SK-N-SH treated with all-trans-retinoic acid at 6 μM for 48 hours (cell line): ENCODE measurements around the gene NTSR1.

Source experiments
- ATAC-seq: fragments of 200-7000 bp; cut with Tn5 transposase; 3 replicates; pipeline ENCODE4 v1.9.1; 2020; ENCODE audit warnings: mild to moderate bottlenecking, moderate library complexity
- BACH2 ChIP-seq: fragments of 250-450 bp; sonication (Bioruptor Pico); IDR thresholded peaks from 2 replicates; pipeline ENCODE4 v1.9.0; 2021; ENCODE audit warnings: mild to moderate bottlenecking, borderline replicate concordance
- CREB5 ChIP-seq: fragments of 250-450 bp; sonication (Bioruptor Pico); IDR thresholded peaks from 2 replicates; pipeline ENCODE4 v1.5.1; 2020; ENCODE audit warnings: low read depth, mild to moderate bottlenecking, moderate library complexity
- CSDC2 ChIP-seq: fragments of 250-450 bp; sonication (Bioruptor Pico); IDR thresholded peaks from 2 replicates; pipeline ENCODE4 v1.5.0; 2020; ENCODE audit warnings: mild to moderate bottlenecking, moderate library complexity
- GLIS3 ChIP-seq: fragments of 250-450 bp; sonication (Bioruptor Pico); IDR thresholded peaks from 2 replicates; pipeline ENCODE4 v1.5.0; 2020; ENCODE audit warnings: mild to moderate bottlenecking, moderate library complexity
- POU6F1 ChIP-seq: fragments of 250-450 bp; sonication (Bioruptor Pico); IDR thresholded peaks from 2 replicates; pipeline ENCODE4 v1.8.0; 2021; ENCODE audit warnings: low read depth, mild to moderate bottlenecking, moderate library complexity, borderline replicate concordance
- PPARA ChIP-seq: fragments of 250-450 bp; sonication (Bioruptor Pico); IDR thresholded peaks from 2 replicates; pipeline ENCODE4 v1.5.0; 2020; ENCODE audit warnings: mild to moderate bottlenecking, borderline replicate concordance
- SNAI2 ChIP-seq: fragments of 250-450 bp; sonication (Bioruptor Pico); IDR thresholded peaks from 2 replicates; pipeline ENCODE4 v1.5.0; 2020; ENCODE audit warnings: mild to moderate bottlenecking, moderate library complexity
- TCF4 ChIP-seq: fragments of 250-450 bp; sonication (Bioruptor Pico); IDR thresholded peaks from 2 replicates; pipeline ENCODE4 v1.8.0; 2021; ENCODE audit warnings: mild to moderate bottlenecking, moderate library complexity, borderline replicate concordance
- TOX ChIP-seq: fragments of 250-450 bp; sonication (Bioruptor Pico); IDR thresholded peaks from 2 replicates; pipeline ENCODE4 v1.8.0; 2021; ENCODE audit warnings: mild to moderate bottlenecking, moderate library complexity, borderline replicate concordance
- ZFP3 ChIP-seq: fragments of 250-450 bp; sonication (Bioruptor Pico); IDR thresholded peaks from 2 replicates; pipeline ENCODE4 v1.5.0; 2020; ENCODE audit warnings: mild to moderate bottlenecking, moderate library complexity
- ZFP30 ChIP-seq: fragments of 450-650 bp; formaldehyde crosslinking; IDR thresholded peaks from 2 replicates; pipeline ENCODE4 v1.5.0; 2022; ENCODE audit warnings: mild to moderate bottlenecking, moderate library complexity
- ZNF565 ChIP-seq: fragments of 450-650 bp; formaldehyde crosslinking; conservative IDR thresholded peaks from 2 replicates; pipeline ENCODE4 v1.5.0; 2020; ENCODE audit warnings: low read depth, mild to moderate bottlenecking, moderate library complexity
- ZNF70 ChIP-seq: fragments of 450-650 bp; formaldehyde crosslinking; IDR thresholded peaks from 2 replicates; pipeline ENCODE4 v1.5.0; 2020; ENCODE audit warnings: mild to moderate bottlenecking, moderate library complexity
- ZNF8 ChIP-seq: fragments of 450-650 bp; formaldehyde crosslinking; IDR thresholded peaks from 2 replicates; pipeline ENCODE4 v1.5.0; 2020; ENCODE audit warnings: mild to moderate bottlenecking, moderate library complexity
- TF ChIP-seq, protein P1 (sequence below): fragments of 250-450 bp; sonication (Bioruptor Pico); IDR thresholded peaks from 2 replicates; pipeline ENCODE4 v1.5.1; 2021; ENCODE audit warnings: mild to moderate bottlenecking, moderate library complexity
- TF ChIP-seq, protein P2 (sequence below): fragments of 250-450 bp; sonication (Bioruptor Pico); IDR thresholded peaks from 2 replicates; pipeline ENCODE4 v1.5.0; 2020; ENCODE audit warnings: mild to moderate bottlenecking, moderate library complexity
- TF ChIP-seq, protein P3 (sequence below): fragments of 250-450 bp; sonication (Bioruptor Pico); IDR thresholded peaks from 2 replicates; pipeline ENCODE4 v1.8.0; 2020; ENCODE audit warnings: mild to moderate bottlenecking, moderate library complexity, borderline replicate concordance

Gene NTSR1

GRCh38 chr20:62711703-62712101 is 3.1 kb downstream of the NTSR1 start:
- TF ChIP-seq ZFP3 (CRISPR knock-in tag) (no peak), ZNF565 (CRISPR knock-in tag) (no peak), PPARA (CRISPR knock-in tag) (no peak), ZNF70 (CRISPR knock-in tag) (no peak), ZNF8 (no peak), BACH2 (CRISPR knock-in tag) (no peak), TCF4 (CRISPR knock-in tag) (no peak), SNAI2 (CRISPR knock-in tag) (no peak), CSDC2 (CRISPR knock-in tag) (no peak), CREB5 (no peak), ZFP30 (CRISPR knock-in tag) (no peak), POU6F1 (no peak)
- TF ChIP-seq, protein P1, sequence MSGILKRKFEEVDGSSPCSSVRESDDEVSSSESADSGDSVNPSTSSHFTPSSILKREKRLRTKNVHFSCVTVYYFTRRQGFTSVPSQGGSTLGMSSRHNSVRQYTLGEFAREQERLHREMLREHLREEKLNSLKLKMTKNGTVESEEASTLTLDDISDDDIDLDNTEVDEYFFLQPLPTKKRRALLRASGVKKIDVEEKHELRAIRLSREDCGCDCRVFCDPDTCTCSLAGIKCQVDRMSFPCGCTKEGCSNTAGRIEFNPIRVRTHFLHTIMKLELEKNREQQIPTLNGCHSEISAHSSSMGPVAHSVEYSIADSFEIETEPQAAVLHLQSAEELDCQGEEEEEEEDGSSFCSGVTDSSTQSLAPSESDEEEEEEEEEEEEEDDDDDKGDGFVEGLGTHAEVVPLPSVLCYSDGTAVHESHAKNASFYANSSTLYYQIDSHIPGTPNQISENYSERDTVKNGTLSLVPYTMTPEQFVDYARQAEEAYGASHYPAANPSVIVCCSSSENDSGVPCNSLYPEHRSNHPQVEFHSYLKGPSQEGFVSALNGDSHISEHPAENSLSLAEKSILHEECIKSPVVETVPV: no peak
- TF ChIP-seq, protein P2, sequence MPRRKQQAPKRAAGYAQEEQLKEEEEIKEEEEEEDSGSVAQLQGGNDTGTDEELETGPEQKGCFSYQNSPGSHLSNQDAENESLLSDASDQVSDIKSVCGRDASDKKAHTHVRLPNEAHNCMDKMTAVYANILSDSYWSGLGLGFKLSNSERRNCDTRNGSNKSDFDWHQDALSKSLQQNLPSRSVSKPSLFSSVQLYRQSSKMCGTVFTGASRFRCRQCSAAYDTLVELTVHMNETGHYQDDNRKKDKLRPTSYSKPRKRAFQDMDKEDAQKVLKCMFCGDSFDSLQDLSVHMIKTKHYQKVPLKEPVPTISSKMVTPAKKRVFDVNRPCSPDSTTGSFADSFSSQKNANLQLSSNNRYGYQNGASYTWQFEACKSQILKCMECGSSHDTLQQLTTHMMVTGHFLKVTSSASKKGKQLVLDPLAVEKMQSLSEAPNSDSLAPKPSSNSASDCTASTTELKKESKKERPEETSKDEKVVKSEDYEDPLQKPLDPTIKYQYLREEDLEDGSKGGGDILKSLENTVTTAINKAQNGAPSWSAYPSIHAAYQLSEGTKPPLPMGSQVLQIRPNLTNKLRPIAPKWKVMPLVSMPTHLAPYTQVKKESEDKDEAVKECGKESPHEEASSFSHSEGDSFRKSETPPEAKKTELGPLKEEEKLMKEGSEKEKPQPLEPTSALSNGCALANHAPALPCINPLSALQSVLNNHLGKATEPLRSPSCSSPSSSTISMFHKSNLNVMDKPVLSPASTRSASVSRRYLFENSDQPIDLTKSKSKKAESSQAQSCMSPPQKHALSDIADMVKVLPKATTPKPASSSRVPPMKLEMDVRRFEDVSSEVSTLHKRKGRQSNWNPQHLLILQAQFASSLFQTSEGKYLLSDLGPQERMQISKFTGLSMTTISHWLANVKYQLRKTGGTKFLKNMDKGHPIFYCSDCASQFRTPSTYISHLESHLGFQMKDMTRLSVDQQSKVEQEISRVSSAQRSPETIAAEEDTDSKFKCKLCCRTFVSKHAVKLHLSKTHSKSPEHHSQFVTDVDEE (CRISPR knock-in tag): no peak
- TF ChIP-seq, protein P3, sequence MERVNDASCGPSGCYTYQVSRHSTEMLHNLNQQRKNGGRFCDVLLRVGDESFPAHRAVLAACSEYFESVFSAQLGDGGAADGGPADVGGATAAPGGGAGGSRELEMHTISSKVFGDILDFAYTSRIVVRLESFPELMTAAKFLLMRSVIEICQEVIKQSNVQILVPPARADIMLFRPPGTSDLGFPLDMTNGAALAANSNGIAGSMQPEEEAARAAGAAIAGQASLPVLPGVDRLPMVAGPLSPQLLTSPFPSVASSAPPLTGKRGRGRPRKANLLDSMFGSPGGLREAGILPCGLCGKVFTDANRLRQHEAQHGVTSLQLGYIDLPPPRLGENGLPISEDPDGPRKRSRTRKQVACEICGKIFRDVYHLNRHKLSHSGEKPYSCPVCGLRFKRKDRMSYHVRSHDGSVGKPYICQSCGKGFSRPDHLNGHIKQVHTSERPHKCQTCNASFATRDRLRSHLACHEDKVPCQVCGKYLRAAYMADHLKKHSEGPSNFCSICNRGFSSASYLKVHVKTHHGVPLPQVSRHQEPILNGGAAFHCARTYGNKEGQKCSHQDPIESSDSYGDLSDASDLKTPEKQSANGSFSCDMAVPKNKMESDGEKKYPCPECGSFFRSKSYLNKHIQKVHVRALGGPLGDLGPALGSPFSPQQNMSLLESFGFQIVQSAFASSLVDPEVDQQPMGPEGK (CRISPR knock-in tag): no peak

DNA sequence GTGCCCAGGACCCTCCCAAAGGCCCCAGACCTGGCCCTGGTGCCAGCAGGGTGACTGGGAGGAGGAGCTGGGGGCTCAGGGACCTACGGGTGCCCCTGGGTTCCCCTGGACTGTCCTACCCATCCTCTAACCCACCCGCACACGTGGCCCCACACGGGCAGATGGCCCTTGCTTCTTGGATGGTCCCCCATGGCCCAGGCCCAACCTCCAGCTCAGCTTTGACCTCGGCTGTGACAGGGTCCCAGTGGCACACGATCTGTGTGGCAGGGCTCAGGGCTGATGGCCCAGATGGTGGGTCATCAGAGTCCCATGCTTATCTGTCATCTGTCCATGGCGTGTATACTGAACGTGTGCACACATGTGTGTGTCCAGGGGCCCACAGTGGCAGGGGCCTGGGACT is 4.0 kb downstream of the NTSR1 start:
- no peak for TF ChIP-seq ZFP30 (CRISPR knock-in tag)
- TF ChIP-seq SNAI2 (CRISPR knock-in tag): no peak
- no peak for TF ChIP-seq TCF4 (CRISPR knock-in tag)
- no peak for TF ChIP-seq TOX
- no peak for TF ChIP-seq GLIS3 (CRISPR knock-in tag)
- no peak for TF ChIP-seq CREB5
- TF ChIP-seq, protein P2 (CRISPR knock-in tag): no peak
- ATAC-seq: no peak

More at GRCh38 chr20:62711703-62712101, 3.1 kb downstream of the NTSR1 start:
- ATAC-seq: no peak
